Breast epithelium (tissue), 4 donors: ENCODE results near the gene ACTR3. TPM values are rescaled to one million over a fixed set of nuclear protein-coding genes. Genes with fewer than 3 reads are reported as not detected.
"Not testable (repeated sequence)": the region's sequence is repeated elsewhere in the genome, so short reads cannot be mapped to it uniquely, and the experiment has no call there.

Experiments
- DNase-seq, 2 donors: peaks; one replicate each; pipeline ENCODE4 v3.0.0-alpha.2; 2019; ENCODE audit warnings: low spot score in 2 of 2
- H3K27ac ChIP-seq, 2 donors: fragments of 200-600 bp; sonication (generic) in 1 of 2; one replicate each; pipeline ENCODE4 v1.5.1; 2016 to 2019; ENCODE audit warnings: mild to moderate bottlenecking in 1 of 2
- H3K27me3 ChIP-seq, 2 donors: fragments of 200-600 bp; sonication (generic) in 1 of 2; one replicate each; pipeline versions ENCODE4 v1.5.1 to v1.6.0; 2017 to 2019; ENCODE audit warnings: control low read depth in 1 of 2, mild to moderate bottlenecking in 1 of 2
- H3K36me3 ChIP-seq: fragments of 200-600 bp; one replicate; pipeline ENCODE4 v1.5.1; 2019
- H3K4me1 ChIP-seq, 2 donors: fragments of 200-600 bp; sonication (generic); one replicate each; pipeline ENCODE4 v1.5.1; 2016 to 2019; ENCODE audit warnings: control low read depth in 1 of 2
- H3K4me3 ChIP-seq, 3 donors: fragments of 200-600 bp; sonication (generic); 1 replicate in 2 of 3; 2 replicates in 1 of 3; pipeline ENCODE4 v1.5.1; 2016 to 2019; ENCODE audit warnings: mild to moderate bottlenecking in 3 of 3, moderate library complexity in 2 of 3
- H3K9me3 ChIP-seq, 2 donors: fragments of 200-600 bp; sonication (generic) in 1 of 2; one replicate each; pipeline ENCODE4 v1.5.1; 2016 to 2019; ENCODE audit warnings: control low read depth in 1 of 2
- CTCF ChIP-seq, 3 donors: fragments of 450-650 bp; IDR thresholded peaks; one replicate each; pipeline ENCODE4 v1.5.1; 2016 to 2017; ENCODE audit warnings: antibody characterized with exemption in 3 of 3, mild to moderate bottlenecking in 3 of 3, moderate library complexity in 3 of 3
- POLR2A ChIP-seq: fragments of 450-650 bp; IDR thresholded peaks from one replicate; pipeline ENCODE4 v1.6.1; 2016; ENCODE audit warnings: antibody characterized with exemption, mild to moderate bottlenecking, moderate library complexity
- POLR2AphosphoS5 ChIP-seq, 3 donors: sonication (generic); formaldehyde crosslinking; IDR thresholded peaks; one replicate each; pipeline ENCODE4 v1.6.1; 2017; ENCODE audit warnings: antibody characterized with exemption in 3 of 3
- intact Hi-C: fragments of 100-400 bp; cut with DNase I; formaldehyde crosslinking; loops from one replicate; pipeline ENCODE4 v1.15.1; 2023; ENCODE audit warnings: low total_unique reads
- total RNA-seq, 3 donors: library from RNA; depleted of rRNA; stranded (reverse); fragments of >200 nt; gene quantifications; one replicate each; pipeline ENCODE4 v1.1.0, GENCODE V29; 2016

ACTR3 gene
- total RNA-seq, 3 donors from 2014 or later = 98.4 to 150 (median 117) TPM

GRCh38 chr2:113925884-113926283 is 36.0 kb downstream of the ACTR3 start:
- intact Hi-C loops = no loop called here
- Histone ChIP-seq H3K4me1 (no peaks in the 10 kb centered on the region), H3K27ac (no peak overlapping the region), H3K9me3 (no peaks in the 10 kb centered on the region), H3K27me3 (no peaks in the 10 kb centered on the region), H3K36me3 (no peaks in the 10 kb centered on the region), H3K4me3 (no peak overlapping the region)
- no peak for DNase-seq
- TF ChIP-seq POLR2AphosphoS5 (IDR thresholded peaks at IDR 0.05) (no peak), POLR2A (no peak)

- TF ChIP-seq POLR2AphosphoS5 (IDR thresholded peaks at IDR 0.05) (no peak), CTCF (IDR thresholded peaks at IDR 0.05) (no peak), POLR2A (no peak)
- no peaks in the 10 kb centered on the region for H3K9me3 ChIP-seq
- no peaks in the 10 kb centered on the region for H3K27me3 ChIP-seq
- H3K36me3 ChIP-seq = no peaks in the 10 kb centered on the region
- no peaks in the 10 kb centered on the region for H3K4me1 ChIP-seq
- no peak for DNase-seq
- intact Hi-C loops = no loop called here
- H3K27ac ChIP-seq = no peak overlapping the region
- no peak overlapping the region for H3K4me3 ChIP-seq
Observed at GRCh38 chr2:113926314-113926713, 36.4 kb downstream of the ACTR3 start.

- Histone ChIP-seq H3K9me3 (no peaks in the 10 kb centered on the region), H3K4me1 (no peaks in the 10 kb centered on the region), H3K4me3 (no peak overlapping the region), H3K27me3 (no peaks in the 10 kb centered on the region), H3K27ac (no peak overlapping the region), H3K36me3 (no peaks in the 10 kb centered on the region)
- TF ChIP-seq CTCF (IDR thresholded peaks at IDR 0.05) = no peak
- no peak for TF ChIP-seq POLR2A
- intact Hi-C loops = no loop called here
- DNase-seq = no peak
Observed at GRCh38 chr2:113930448-113930847, 40.6 kb downstream of the ACTR3 start.

- intact Hi-C loops = no loop called here
- Histone ChIP-seq H3K27me3 (no peaks in the 10 kb centered on the region), H3K4me1 (no peaks in the 10 kb centered on the region), H3K9me3 (peaks cover 0 to 15% of the 10 kb centered on the region in 2 donors), H3K36me3 (no peaks in the 10 kb centered on the region), H3K27ac (no peak overlapping the region), H3K4me3 (no peak overlapping the region)
- TF ChIP-seq POLR2A (no peak), CTCF (IDR thresholded peaks at IDR 0.05) (no peak), POLR2AphosphoS5 (IDR thresholded peaks at IDR 0.05) (no peak)
- DNase-seq = no peak
Observed at GRCh38 chr2:113937501-113937900, 47.6 kb downstream of the ACTR3 start.

GRCh38 chr2:113940891-113941290 is 51.0 kb downstream of the ACTR3 start:
- TF ChIP-seq CTCF (IDR thresholded peaks at IDR 0.05) (no peak), POLR2A (no peak), POLR2AphosphoS5 (IDR thresholded peaks at IDR 0.05) (no peak)
- Histone ChIP-seq H3K9me3 (peaks cover 0 to 15% of the 10 kb centered on the region in 2 donors), H3K27me3 (no peaks in the 10 kb centered on the region), H3K4me3 (no peak overlapping the region), H3K27ac (no peak overlapping the region), H3K4me1 (no peaks in the 10 kb centered on the region), H3K36me3 (no peaks in the 10 kb centered on the region)
- no peak for DNase-seq
- intact Hi-C loops = no loop called here

- H3K4me3 ChIP-seq, intact Hi-C loops, H3K36me3 ChIP-seq, H3K27me3 ChIP-seq, H3K27ac ChIP-seq, H3K9me3 ChIP-seq, H3K4me1 ChIP-seq, DNase-seq: not testable (repeated sequence)
Observed at GRCh38 chr2:113945784-113946183, 55.9 kb downstream of the ACTR3 start.

- DNase-seq, H3K9me3 ChIP-seq, intact Hi-C loops, H3K27me3 ChIP-seq, H3K4me3 ChIP-seq, H3K36me3 ChIP-seq, H3K27ac ChIP-seq, H3K4me1 ChIP-seq: not testable (repeated sequence)
Observed at GRCh38 chr2:113950906-113951305, 61.0 kb downstream of the ACTR3 start.
